Epithelial cell of esophagus (primary cell): ENCODE data around the gene IQGAP2.

ENCODE experiments used
- DNase-seq: peaks from one replicate; pipeline ENCODE4 v3.0.0; 2010; ENCODE audit warnings: low read depth
- H3K4me3 ChIP-seq: 2 replicates; pipeline ENCODE4 v1.5.1; 2011; ENCODE audit warnings: mild to moderate bottlenecking, low read length, control low read depth
- CTCF ChIP-seq: IDR thresholded peaks from 2 replicates; pipeline ENCODE4 v1.5.1; 2011; ENCODE audit warnings: low read depth, mild to moderate bottlenecking, low read length, control low read depth, inconsistent platforms; ENCODE audit not compliant: insufficient read depth; ENCODE audit errors: missing control alignments

The IQGAP2 gene

GRCh38 chr5:76681287-76681686, 278.2 kb downstream of the IQGAP2 start:
- H3K4me3 ChIP-seq: no peak overlapping the region
- no peak for DNase-seq
- TF ChIP-seq CTCF: no peak

GRCh38 chr5:76682387-76682786, 279.3 kb downstream of the IQGAP2 start:
- H3K4me3 ChIP-seq: no peak overlapping the region
- no peak for DNase-seq
- TF ChIP-seq CTCF: no peak

GRCh38 chr5:76683816-76684731, 281.0 kb downstream of the IQGAP2 start:
- DNase-seq: no peak
- TF ChIP-seq CTCF: no peak
- no peak overlapping the region for H3K4me3 ChIP-seq

GRCh38 chr5:76684756-76685519, 281.9 kb downstream of the IQGAP2 start:
- H3K4me3 ChIP-seq: no peak overlapping the region
- no peak for TF ChIP-seq CTCF
- no peak for DNase-seq

GRCh38 chr5:76685704-76686103, 282.6 kb downstream of the IQGAP2 start:
- DNase-seq: no peak
- no peak for TF ChIP-seq CTCF
- H3K4me3 ChIP-seq: no peak overlapping the region

- DNase-seq: no peak
- TF ChIP-seq CTCF: no peak
- H3K4me3 ChIP-seq: no peak overlapping the region
Observed at GRCh38 chr5:76688212-76688611, 285.1 kb downstream of the IQGAP2 start.
